Measurements from ENCODE around the gene NTNG2.

- TF ChIP-seq CTCF (IDR thresholded peaks at IDR 0.05) (no peak), EZH2 (IDR thresholded peaks at IDR 0.05) (no peak), EZH2phosphoT487 (IDR thresholded peaks at IDR 0.05) (no peak)
Observed at GRCh38 chr9:132146039-132146438, 15.8 kb upstream of the NTNG2 start.
